Measurements from ENCODE around the gene CENPX. TPM values are rescaled to one million over a fixed set of nuclear protein-coding genes. Genes with fewer than 3 reads are reported as not detected.
A peak's percentile ranks its signal among the peaks of the same experiment; 100 is the strongest.

The CENPX gene
- total RNA-seq, 2 donors from 2014 or later: 36.5 to 47.6 TPM

DNA sequence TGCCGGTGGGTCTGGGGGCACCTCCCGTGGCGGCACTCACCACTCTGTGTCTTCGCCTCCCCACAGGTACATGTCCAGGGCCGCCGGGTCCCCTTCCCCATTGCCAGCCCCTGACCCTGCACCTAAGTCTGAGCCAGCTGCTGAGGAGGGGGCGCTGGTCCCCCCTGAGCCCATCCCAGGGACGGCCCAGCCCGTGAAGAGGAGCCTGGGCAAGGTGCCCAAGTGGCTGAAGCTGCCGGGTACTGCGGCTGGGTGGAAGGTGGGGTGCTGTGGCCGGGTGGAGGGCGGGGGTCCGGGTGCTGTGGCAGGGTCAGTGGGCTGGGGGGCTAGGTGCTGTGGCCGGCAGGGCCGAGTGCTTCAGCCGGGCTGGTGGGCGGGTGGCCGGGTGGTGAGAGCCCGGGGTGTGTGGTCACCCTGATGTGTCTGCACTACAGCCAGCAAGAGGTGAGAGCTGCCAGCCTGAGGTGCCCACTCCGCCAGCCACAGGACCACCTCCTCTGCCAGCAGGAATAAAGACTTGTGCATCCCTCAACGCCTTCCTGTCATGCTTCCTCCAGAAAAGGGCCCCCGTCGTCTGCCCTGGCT, 5.7 kb downstream of the CENPX start:
- H3K4me1 ChIP-seq: peaks cover 0 to 30% of the 10 kb centered on the region in 2 donors
- H3K27me3 ChIP-seq: no peaks in the 10 kb centered on the region
- TF ChIP-seq, protein P1, sequence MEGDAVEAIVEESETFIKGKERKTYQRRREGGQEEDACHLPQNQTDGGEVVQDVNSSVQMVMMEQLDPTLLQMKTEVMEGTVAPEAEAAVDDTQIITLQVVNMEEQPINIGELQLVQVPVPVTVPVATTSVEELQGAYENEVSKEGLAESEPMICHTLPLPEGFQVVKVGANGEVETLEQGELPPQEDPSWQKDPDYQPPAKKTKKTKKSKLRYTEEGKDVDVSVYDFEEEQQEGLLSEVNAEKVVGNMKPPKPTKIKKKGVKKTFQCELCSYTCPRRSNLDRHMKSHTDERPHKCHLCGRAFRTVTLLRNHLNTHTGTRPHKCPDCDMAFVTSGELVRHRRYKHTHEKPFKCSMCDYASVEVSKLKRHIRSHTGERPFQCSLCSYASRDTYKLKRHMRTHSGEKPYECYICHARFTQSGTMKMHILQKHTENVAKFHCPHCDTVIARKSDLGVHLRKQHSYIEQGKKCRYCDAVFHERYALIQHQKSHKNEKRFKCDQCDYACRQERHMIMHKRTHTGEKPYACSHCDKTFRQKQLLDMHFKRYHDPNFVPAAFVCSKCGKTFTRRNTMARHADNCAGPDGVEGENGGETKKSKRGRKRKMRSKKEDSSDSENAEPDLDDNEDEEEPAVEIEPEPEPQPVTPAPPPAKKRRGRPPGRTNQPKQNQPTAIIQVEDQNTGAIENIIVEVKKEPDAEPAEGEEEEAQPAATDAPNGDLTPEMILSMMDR (IDR thresholded peaks at IDR 0.05): no peak
- H3K4me3 ChIP-seq: no peak overlapping the region
- no peaks in the 10 kb centered on the region for H3K9me3 ChIP-seq
- no peak for DNase-seq (ENCODE audit: low spot score)
- H3K36me3 ChIP-seq: peaks cover 11% of the 10 kb centered on the region
- H3K27ac ChIP-seq: no peak overlapping the region

DNA sequence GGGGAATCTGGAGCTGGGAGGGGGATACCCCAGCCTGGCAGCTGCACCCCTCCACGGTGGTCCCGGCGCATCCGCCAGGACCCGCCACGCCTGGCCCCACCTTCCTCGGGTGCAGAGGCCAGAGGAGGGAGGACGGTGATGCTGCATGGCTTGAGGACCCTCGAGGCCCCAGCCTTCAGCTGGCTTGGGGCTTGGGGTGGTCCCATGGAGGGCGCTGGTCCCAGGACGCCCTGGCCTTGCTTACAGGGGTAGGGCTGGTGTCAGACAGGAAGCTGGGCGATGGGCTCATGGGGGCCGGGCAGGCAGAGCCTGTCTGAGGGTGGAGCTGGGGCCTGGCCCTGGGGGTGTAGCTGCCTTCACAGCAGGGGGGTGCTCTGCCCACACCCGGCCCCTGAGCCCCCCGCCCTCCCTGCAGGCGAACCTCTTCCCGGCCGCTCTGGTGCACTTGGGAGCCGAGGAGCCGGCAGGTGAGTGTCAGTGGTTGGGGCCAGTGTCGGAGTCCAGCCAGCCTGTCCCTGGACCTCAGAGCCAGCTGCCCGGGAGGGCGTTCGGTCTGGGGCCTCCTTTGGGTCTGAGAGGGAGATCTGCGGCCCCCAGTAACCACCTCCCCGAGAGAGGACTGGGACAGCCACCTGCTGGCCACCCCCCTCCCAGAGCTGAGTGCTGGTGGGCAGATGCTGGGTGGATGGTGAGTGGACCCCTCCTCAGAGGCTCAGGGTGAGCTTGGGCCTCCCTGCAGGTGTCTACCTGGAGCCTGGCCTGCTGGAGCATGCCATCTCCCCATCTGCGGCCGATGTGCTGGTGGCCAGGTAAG, 6.4 kb downstream of the CENPX start:
- Histone ChIP-seq H3K4me3 (no peak overlapping the region), H3K27me3 (no peaks in the 10 kb centered on the region), H3K36me3 (peaks cover 11% of the 10 kb centered on the region), H3K27ac (no peak overlapping the region), H3K9me3 (no peaks in the 10 kb centered on the region), H3K4me1 (peaks cover 0 to 23% of the 10 kb centered on the region in 2 donors)
- TF ChIP-seq, protein P1 (IDR thresholded peaks at IDR 0.05): no peak
- no peak for DNase-seq (ENCODE audit: low spot score)

DNA sequence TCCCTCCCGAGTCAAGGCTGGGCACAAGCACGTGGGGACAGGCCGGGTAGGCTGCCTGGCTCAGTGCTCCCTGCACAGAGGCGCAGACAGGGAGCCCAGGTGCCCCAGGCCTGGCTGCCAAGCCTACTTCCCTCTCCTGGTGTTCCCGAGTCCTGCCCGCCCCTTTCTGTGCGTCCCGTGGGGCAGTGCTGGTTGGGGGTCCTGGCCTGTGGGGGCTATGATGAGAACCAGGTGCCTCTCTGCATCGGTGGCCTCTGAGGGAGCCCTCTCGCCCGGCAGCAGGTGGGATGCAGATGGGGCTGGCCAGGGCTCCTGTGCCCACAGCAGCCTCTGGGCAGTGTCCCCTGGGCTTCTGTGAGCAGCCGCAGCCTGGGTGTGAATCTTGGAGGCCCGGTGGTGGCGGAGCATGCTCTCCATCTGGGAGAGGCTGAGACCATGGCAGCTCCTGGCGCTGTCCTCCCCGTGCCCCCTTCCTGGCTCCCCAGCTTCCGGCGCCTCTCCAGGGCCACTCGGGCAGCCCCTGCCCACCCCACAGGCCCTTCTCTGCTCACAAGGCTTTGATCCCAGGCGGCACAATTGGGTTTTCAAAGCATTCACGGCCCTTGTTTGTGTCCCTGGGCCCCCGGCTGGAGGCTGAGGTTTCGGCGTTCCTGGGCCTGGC, 7.2 kb downstream of the CENPX start:
- DNase-seq (ENCODE audit: low spot score): no peak
- H3K36me3 ChIP-seq: peaks cover 11% of the 10 kb centered on the region
- H3K4me1 ChIP-seq: peaks cover 0 to 21% of the 10 kb centered on the region in 2 donors
- H3K9me3 ChIP-seq: no peaks in the 10 kb centered on the region
- H3K27ac ChIP-seq: no peak overlapping the region
- TF ChIP-seq, protein P1 (IDR thresholded peaks at IDR 0.05): no peak
- no peak overlapping the region for H3K4me3 ChIP-seq
- no peaks in the 10 kb centered on the region for H3K27me3 ChIP-seq

DNA sequence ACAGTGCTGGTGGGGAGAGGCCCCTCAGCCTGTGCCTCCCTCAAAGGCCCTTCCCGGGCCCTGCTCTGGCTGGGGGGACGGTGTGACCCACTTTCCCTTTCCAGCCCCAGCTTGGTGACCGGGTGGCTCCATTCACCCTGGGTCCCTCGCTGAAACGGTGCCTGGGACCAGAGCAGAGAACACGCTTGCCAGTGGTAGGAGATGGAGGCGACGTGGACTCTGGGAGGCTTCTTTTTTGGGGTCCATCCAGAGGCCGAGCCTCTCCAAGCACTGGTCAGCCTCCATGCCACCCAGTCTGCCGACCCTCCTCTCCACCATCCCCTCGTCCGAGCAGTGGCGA, 7.7 kb downstream of the CENPX start:
- peaks cover 11% of the 10 kb centered on the region for H3K36me3 ChIP-seq
- H3K9me3 ChIP-seq: no peaks in the 10 kb centered on the region
- TF ChIP-seq, protein P1 (IDR thresholded peaks at IDR 0.05): no peak
- H3K27me3 ChIP-seq: no peaks in the 10 kb centered on the region
- H3K4me3 ChIP-seq: no peak overlapping the region
- H3K4me1 ChIP-seq: peaks cover 0 to 21% of the 10 kb centered on the region in 2 donors
- no peak overlapping the region for H3K27ac ChIP-seq
- no peak for DNase-seq (ENCODE audit: low spot score)

DNA sequence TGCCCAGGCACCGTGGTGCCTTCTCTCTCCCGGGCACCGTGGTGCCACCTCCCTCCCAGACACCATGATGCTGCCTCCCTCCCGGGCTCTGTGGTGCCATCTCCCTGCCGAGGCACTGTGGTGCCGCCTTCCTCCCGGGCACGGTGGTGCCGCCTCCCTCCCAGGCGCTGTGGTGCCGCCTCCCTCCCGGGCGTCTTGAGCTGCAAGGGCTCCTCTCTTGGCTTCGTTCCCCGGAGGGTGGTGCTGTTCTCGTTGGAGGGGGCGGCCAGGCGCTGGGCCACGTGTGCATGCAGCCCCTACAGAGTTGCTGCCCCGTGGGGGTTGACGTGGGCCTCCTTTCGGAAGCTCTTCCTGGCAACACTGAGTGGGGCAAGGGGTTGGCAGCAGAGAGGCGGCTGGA, 8.2 kb downstream of the CENPX start:
- TF ChIP-seq, protein P1 (IDR thresholded peaks at IDR 0.05): no peak
- no peaks in the 10 kb centered on the region for H3K27me3 ChIP-seq
- peaks cover 0 to 21% of the 10 kb centered on the region in 2 donors for H3K4me1 ChIP-seq
- peak overlapping the region in 1 of 2 donors; percentile 75 for H3K27ac ChIP-seq
- DNase-seq (ENCODE audit: low spot score): no peak
- H3K4me3 ChIP-seq: no peak overlapping the region
- H3K9me3 ChIP-seq: no peaks in the 10 kb centered on the region
- H3K36me3 ChIP-seq: peaks cover 11% of the 10 kb centered on the region
